ENCODE measurements around the gene DNAI2.

DNA sequence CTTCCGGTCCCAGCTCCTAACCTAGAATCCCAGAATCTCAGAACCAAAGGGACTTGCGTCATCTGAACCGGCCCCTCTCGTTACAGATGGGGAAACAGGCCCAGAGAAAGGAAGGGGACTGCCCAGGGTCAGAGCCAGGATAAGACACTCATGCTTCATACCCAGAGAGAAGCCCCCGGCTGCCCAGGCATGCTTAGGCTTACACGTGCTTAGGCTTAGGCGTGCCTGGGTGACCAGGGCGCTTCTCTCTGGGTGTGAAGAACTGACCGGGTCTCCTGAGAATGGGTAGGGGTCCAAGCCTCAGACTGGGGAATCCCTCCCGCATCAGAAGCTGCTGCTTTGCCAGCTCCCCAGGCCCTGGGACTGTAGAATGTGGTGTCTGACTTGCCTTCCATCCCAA lies 29.9 kb upstream of the DNAI2 start:
- no peak for TF ChIP-seq POLR2AphosphoS5 (IDR thresholded peaks at IDR 0.05; ENCODE audit: low read depth, low read length)
- TF ChIP-seq, protein P1, sequence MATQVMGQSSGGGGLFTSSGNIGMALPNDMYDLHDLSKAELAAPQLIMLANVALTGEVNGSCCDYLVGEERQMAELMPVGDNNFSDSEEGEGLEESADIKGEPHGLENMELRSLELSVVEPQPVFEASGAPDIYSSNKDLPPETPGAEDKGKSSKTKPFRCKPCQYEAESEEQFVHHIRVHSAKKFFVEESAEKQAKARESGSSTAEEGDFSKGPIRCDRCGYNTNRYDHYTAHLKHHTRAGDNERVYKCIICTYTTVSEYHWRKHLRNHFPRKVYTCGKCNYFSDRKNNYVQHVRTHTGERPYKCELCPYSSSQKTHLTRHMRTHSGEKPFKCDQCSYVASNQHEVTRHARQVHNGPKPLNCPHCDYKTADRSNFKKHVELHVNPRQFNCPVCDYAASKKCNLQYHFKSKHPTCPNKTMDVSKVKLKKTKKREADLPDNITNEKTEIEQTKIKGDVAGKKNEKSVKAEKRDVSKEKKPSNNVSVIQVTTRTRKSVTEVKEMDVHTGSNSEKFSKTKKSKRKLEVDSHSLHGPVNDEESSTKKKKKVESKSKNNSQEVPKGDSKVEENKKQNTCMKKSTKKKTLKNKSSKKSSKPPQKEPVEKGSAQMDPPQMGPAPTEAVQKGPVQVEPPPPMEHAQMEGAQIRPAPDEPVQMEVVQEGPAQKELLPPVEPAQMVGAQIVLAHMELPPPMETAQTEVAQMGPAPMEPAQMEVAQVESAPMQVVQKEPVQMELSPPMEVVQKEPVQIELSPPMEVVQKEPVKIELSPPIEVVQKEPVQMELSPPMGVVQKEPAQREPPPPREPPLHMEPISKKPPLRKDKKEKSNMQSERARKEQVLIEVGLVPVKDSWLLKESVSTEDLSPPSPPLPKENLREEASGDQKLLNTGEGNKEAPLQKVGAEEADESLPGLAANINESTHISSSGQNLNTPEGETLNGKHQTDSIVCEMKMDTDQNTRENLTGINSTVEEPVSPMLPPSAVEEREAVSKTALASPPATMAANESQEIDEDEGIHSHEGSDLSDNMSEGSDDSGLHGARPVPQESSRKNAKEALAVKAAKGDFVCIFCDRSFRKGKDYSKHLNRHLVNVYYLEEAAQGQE (IDR thresholded peaks at IDR 0.05; ENCODE audit: insufficient read depth in 1 of 2, low read depth in 2 of 2, low read length in 2 of 2), result no peak
- no peak for TF ChIP-seq TAF1 (IDR thresholded peaks at IDR 0.05; ENCODE audit: borderline replicate concordance, insufficient read depth, low read length)

All from PFSK-1 (cell line).